ENCODE measurements around the gene FOSB. TPM values are rescaled to one million over a fixed set of nuclear protein-coding genes. Genes with fewer than 3 reads are reported as not detected.
A peak's percentile ranks its signal among the peaks of the same experiment; 100 is the strongest.

The FOSB gene
- total and polyA plus RNA-seq, 2 donors (not counting 1 experiment from before 2014, with no cell fraction given), result 2.8 to 24.9 TPM

- DNase-seq (ENCODE audit: low read depth in 2 of 2), result peak; percentile 98 to 100
- Histone ChIP-seq H2AFZ (ENCODE audit: low read length) (no peak overlapping the region), H3K36me3 (ENCODE audit: control insufficient read depth, insufficient read depth, low read length) (no peaks in the 10 kb centered on the region), H4K20me1 (ENCODE audit: control insufficient read depth, extremely low read depth, insufficient read depth, low read length) (no peaks in the 10 kb centered on the region), H3K4me3 (replicated peaks in 1 of 4; ENCODE audit: control extremely low read depth in 1 of 4, insufficient read depth in 1 of 4, low read depth in 3 of 4, low read length in 4 of 4) (peak overlapping the region in 2 of 4 experiments; percentile 8 to 33), H3K9me3 (ENCODE audit: control insufficient read depth, insufficient read depth, low read depth, low read length) (no peaks in the 10 kb centered on the region), H3K27me3 (ENCODE audit: control insufficient read depth, insufficient read depth, low read length) (no peaks in the 10 kb centered on the region), H3K4me1 (ENCODE audit: control insufficient read depth, extremely low read depth, insufficient read depth, low read length) (peaks cover 14% of the 10 kb centered on the region), H3K4me2 (ENCODE audit: extremely low read depth, insufficient read depth, low read length) (peak overlapping the region; percentile 87), H3K79me2 (ENCODE audit: control insufficient read depth, insufficient read depth, low read length) (no peaks in the 10 kb centered on the region), H3K27ac (ENCODE audit: insufficient read depth, low read length) (peak overlapping the region; percentile 99), H3K9ac (ENCODE audit: insufficient read depth, low read length) (peak overlapping the region; percentile 80)
- TF ChIP-seq EZH2 (IDR thresholded peaks at IDR 0.05; ENCODE audit: low read length, missing control alignments) (no peak), CTCF (conservative IDR thresholded peaks at IDR 0.05 in 1 of 2, IDR thresholded peaks at IDR 0.05 in 1 of 2; ENCODE audit: low read depth in 1 of 2, low read length in 2 of 2) (no peak)
Observed at GRCh38 chr19:45455707-45456499, 11.9 kb upstream of the FOSB start.

GRCh38 chr19:45456500-45456815, 11.3 kb upstream of the FOSB start:
- Histone ChIP-seq H3K27ac (ENCODE audit: insufficient read depth, low read length) (peak overlapping the region; percentile 99), H3K9ac (ENCODE audit: insufficient read depth, low read length) (peak overlapping the region; percentile 80), H3K36me3 (ENCODE audit: control insufficient read depth, insufficient read depth, low read length) (no peaks in the 10 kb centered on the region), H3K79me2 (ENCODE audit: control insufficient read depth, insufficient read depth, low read length) (no peaks in the 10 kb centered on the region), H3K4me2 (ENCODE audit: extremely low read depth, insufficient read depth, low read length) (peak overlapping the region; percentile 87), H3K4me1 (ENCODE audit: control insufficient read depth, extremely low read depth, insufficient read depth, low read length) (peaks cover 14% of the 10 kb centered on the region), H4K20me1 (ENCODE audit: control insufficient read depth, extremely low read depth, insufficient read depth, low read length) (no peaks in the 10 kb centered on the region), H3K27me3 (ENCODE audit: control insufficient read depth, insufficient read depth, low read length) (no peaks in the 10 kb centered on the region), H3K4me3 (replicated peaks in 1 of 4; ENCODE audit: control extremely low read depth in 1 of 4, insufficient read depth in 1 of 4, low read depth in 3 of 4, low read length in 4 of 4) (no peak overlapping the region), H3K9me3 (ENCODE audit: control insufficient read depth, insufficient read depth, low read depth, low read length) (no peaks in the 10 kb centered on the region), H2AFZ (ENCODE audit: low read length) (no peak overlapping the region)
- DNase-seq (ENCODE audit: low read depth in 2 of 2), result no peak
- TF ChIP-seq CTCF (conservative IDR thresholded peaks at IDR 0.05 in 1 of 2, IDR thresholded peaks at IDR 0.05 in 1 of 2; ENCODE audit: low read depth in 1 of 2, low read length in 2 of 2) (no peak), EZH2 (IDR thresholded peaks at IDR 0.05; ENCODE audit: low read length, missing control alignments) (no peak)

- Histone ChIP-seq H3K9me3 (ENCODE audit: control insufficient read depth, insufficient read depth, low read depth, low read length) (no peaks in the 10 kb centered on the region), H3K4me2 (ENCODE audit: extremely low read depth, insufficient read depth, low read length) (no peak overlapping the region), H3K4me3 (replicated peaks in 1 of 4; ENCODE audit: control extremely low read depth in 1 of 4, insufficient read depth in 1 of 4, low read depth in 3 of 4, low read length in 4 of 4) (no peak overlapping the region), H2AFZ (ENCODE audit: low read length) (no peak overlapping the region), H3K27ac (ENCODE audit: insufficient read depth, low read length) (no peak overlapping the region), H3K4me1 (ENCODE audit: control insufficient read depth, extremely low read depth, insufficient read depth, low read length) (peaks cover 14% of the 10 kb centered on the region), H3K9ac (ENCODE audit: insufficient read depth, low read length) (no peak overlapping the region), H3K27me3 (ENCODE audit: control insufficient read depth, insufficient read depth, low read length) (no peaks in the 10 kb centered on the region), H3K79me2 (ENCODE audit: control insufficient read depth, insufficient read depth, low read length) (no peaks in the 10 kb centered on the region), H4K20me1 (ENCODE audit: control insufficient read depth, extremely low read depth, insufficient read depth, low read length) (no peaks in the 10 kb centered on the region), H3K36me3 (ENCODE audit: control insufficient read depth, insufficient read depth, low read length) (no peaks in the 10 kb centered on the region)
- no peak for DNase-seq (ENCODE audit: low read depth in 2 of 2)
- TF ChIP-seq CTCF (conservative IDR thresholded peaks at IDR 0.05 in 1 of 2, IDR thresholded peaks at IDR 0.05 in 1 of 2; ENCODE audit: low read depth in 1 of 2, low read length in 2 of 2) (no peak), EZH2 (IDR thresholded peaks at IDR 0.05; ENCODE audit: low read length, missing control alignments) (no peak)
Observed at GRCh38 chr19:45457776-45458175, 10.0 kb upstream of the FOSB start.

All from fibroblast of lung (primary cell).